SK-N-SH (cell line): ENCODE measurements around the gene MEF2A. TPM values are rescaled to one million over a fixed set of nuclear protein-coding genes. Genes with fewer than 3 reads are reported as not detected.

Source experiments
- CTCF ChIA-PET: fragments of 300-600, 350-600 bp; formaldehyde crosslinking; extraction: SDS; loops from one replicate; lab custom pipeline; 2021; lab: Yijun Ruan, JAX
- POLR2A ChIA-PET: fragments of 350-600 bp; sonication (Branson Sonifier 250); formaldehyde crosslinking; extraction: SDS; loops from one replicate; lab custom pipeline; 2020; ENCODE audit warnings: antibody characterized with exemption, inconsistent platforms; lab: Yijun Ruan, JAX
- DNase-seq: peaks from one replicate; pipeline ENCODE4 v3.0.0; 2012
- H2AFZ ChIP-seq: fragments of 200-600 bp; sonication (generic); 2 replicates; pipeline ENCODE4 v1.8.1; 2016; ENCODE audit warnings: antibody characterized with exemption, mild to moderate bottlenecking, low read depth
- H3F3A ChIP-seq: fragments of 200-600 bp; sonication (generic); replicated peaks from 2 replicates; pipeline ENCODE3; 2016; ENCODE audit warnings: antibody characterized with exemption, mild to moderate bottlenecking; ENCODE audit not compliant: insufficient read depth
- H3K27ac ChIP-seq, 2 experiments: fragments of 200-500 bp in 1 of 2; fragments of 200-600 bp in 1 of 2; sonication (Bioruptor generic) in 1 of 2; sonication (generic), shearing (Covaris generic) in 1 of 2; 2 replicates each; pipeline versions ENCODE4 v1.5.1 to v1.6.1; 2014 to 2016; ENCODE audit warnings: low read depth in 2 of 2, inconsistent platforms in 1 of 2, low read length in 1 of 2, mild to moderate bottlenecking in 1 of 2, mixed read lengths in 1 of 2
- H3K27me3 ChIP-seq: fragments of 200-600 bp; sonication (generic), shearing (Covaris generic); 2 replicates; pipeline ENCODE4 v1.6.1; 2016; ENCODE audit warnings: mixed run types; ENCODE audit not compliant: insufficient read depth
- H3K36me3 ChIP-seq, 2 experiments: fragments of 200-500 bp in 1 of 2; fragments of 200-600 bp in 1 of 2; sonication (Bioruptor generic) in 1 of 2; sonication (generic) in 1 of 2; replicated peaks in 1 of 2; 2 replicates each; pipeline versions ENCODE3 to v1.5.1; 2014 to 2016; ENCODE audit warnings: low read length in 1 of 2, mild to moderate bottlenecking in 1 of 2; ENCODE audit not compliant: insufficient read depth in 2 of 2, control insufficient read depth in 1 of 2
- H3K4me1 ChIP-seq, 2 experiments: fragments of 200-500 bp in 1 of 2; fragments of 200-600 bp in 1 of 2; sonication (Bioruptor generic) in 1 of 2; sonication (generic), shearing (Covaris generic) in 1 of 2; 2 replicates each; pipeline versions ENCODE4 v1.5.1 to v1.6.1; 2014 to 2016; ENCODE audit warnings: low read depth in 1 of 2, low read length in 1 of 2, mixed run types in 1 of 2; ENCODE audit not compliant: insufficient read depth in 2 of 2, control insufficient read depth in 1 of 2
- H3K4me2 ChIP-seq: fragments of 200-600 bp; sonication (generic), shearing (Covaris generic); 2 replicates; pipeline ENCODE4 v1.6.1; 2017; ENCODE audit warnings: mixed run types
- H3K4me3 ChIP-seq, 2 experiments: fragments of 200-500 bp in 1 of 2; fragments of 200-600 bp in 1 of 2; sonication (Bioruptor generic) in 1 of 2; sonication (generic), shearing (Covaris generic) in 1 of 2; 2 replicates each; pipeline versions ENCODE4 v1.5.1 to v1.8.1; 2014 to 2016; ENCODE audit warnings: low read depth in 2 of 2, inconsistent platforms in 1 of 2, low read length in 1 of 2, mild to moderate bottlenecking in 1 of 2, mixed read lengths in 1 of 2, moderate library complexity in 1 of 2
- H3K79me2 ChIP-seq: fragments of 200-600 bp; sonication (generic); 2 replicates; pipeline ENCODE4 v1.8.1; 2017; ENCODE audit warnings: mild to moderate bottlenecking; ENCODE audit not compliant: insufficient read depth
- H3K9ac ChIP-seq: fragments of 200-600 bp; sonication (generic); 2 replicates; pipeline ENCODE4 v1.6.1; 2017; ENCODE audit warnings: mixed run types
- H3K9me2 ChIP-seq: fragments of 200-600 bp; sonication (generic); 2 replicates; pipeline ENCODE4 v1.6.1; 2017; ENCODE audit warnings: mixed run types
- H3K9me3 ChIP-seq: fragments of 200-600 bp; sonication (generic); 2 replicates; pipeline ENCODE4 v1.6.1; 2017; ENCODE audit warnings: mixed run types, mild to moderate bottlenecking, moderate library complexity
- H4K20me1 ChIP-seq: fragments of 200-600 bp; sonication (generic); 2 replicates; pipeline ENCODE4 v1.6.1; 2017; ENCODE audit warnings: mild to moderate bottlenecking, mixed run types; ENCODE audit not compliant: insufficient read depth
- CTCF ChIP-seq: fragments of 200-600 bp; sonication (generic); IDR thresholded peaks from 2 replicates; pipeline ENCODE4 v1.6.1; 2017; ENCODE audit warnings: antibody characterized with exemption, mild to moderate bottlenecking, moderate library complexity
- ELF1 ChIP-seq: IDR thresholded peaks from 2 replicates; pipeline ENCODE4 v1.4.0; 2012
- NFIC ChIP-seq: IDR thresholded peaks from 2 replicates; pipeline ENCODE4 v1.4.0; 2012; ENCODE audit warnings: borderline replicate concordance
- POLR2AphosphoS5 ChIP-seq: IDR thresholded peaks from 2 replicates; pipeline ENCODE4 v1.6.1; 2012; ENCODE audit warnings: low read depth, low read length
- SIN3A ChIP-seq: IDR thresholded peaks from 2 replicates; pipeline ENCODE4 v1.6.1; 2012; ENCODE audit warnings: low read depth, mild to moderate bottlenecking, low read length, moderate library complexity, borderline replicate concordance
- USF2 ChIP-seq: fragments of 150-350 bp; IDR thresholded peaks from 2 replicates; pipeline ENCODE4 v1.6.1; 2017; ENCODE audit warnings: antibody characterized with exemption, low read length, low read depth, borderline replicate concordance
- YY1 ChIP-seq: IDR thresholded peaks from 2 replicates; pipeline ENCODE4 v1.4.0; 2012; ENCODE audit warnings: low read depth, mild to moderate bottlenecking
- WGBS: methylation state at CpG from one replicate; pipeline ENCODE4 v1.1.6; 2017; ENCODE audit warnings: low lambda C conversion rate; 5-methylcytosine and 5-hydroxymethylcytosine counted together
- polyA plus RNA-seq, 3 experiments: library from polyadenylated mRNA; depleted of rRNA; stranded (reverse); fragments of >200 nt; gene quantifications; 2 replicates each; pipeline ENCODE4 v1.2.3, GENCODE V29; 2012
- TF ChIP-seq, protein P1 (sequence below): IDR thresholded peaks from 2 replicates; pipeline ENCODE4 v1.6.1; 2012; ENCODE audit warnings: mild to moderate bottlenecking, low read depth, low read length, moderate library complexity

Gene MEF2A
- polyA plus RNA-seq, 1 of the 3 experiments (the other 2 are of a cell fraction), result 20.9 TPM

GRCh38 chr15:99589801-99590200 lies 24.0 kb downstream of the MEF2A start (continued):
- TF ChIP-seq, protein P1, sequence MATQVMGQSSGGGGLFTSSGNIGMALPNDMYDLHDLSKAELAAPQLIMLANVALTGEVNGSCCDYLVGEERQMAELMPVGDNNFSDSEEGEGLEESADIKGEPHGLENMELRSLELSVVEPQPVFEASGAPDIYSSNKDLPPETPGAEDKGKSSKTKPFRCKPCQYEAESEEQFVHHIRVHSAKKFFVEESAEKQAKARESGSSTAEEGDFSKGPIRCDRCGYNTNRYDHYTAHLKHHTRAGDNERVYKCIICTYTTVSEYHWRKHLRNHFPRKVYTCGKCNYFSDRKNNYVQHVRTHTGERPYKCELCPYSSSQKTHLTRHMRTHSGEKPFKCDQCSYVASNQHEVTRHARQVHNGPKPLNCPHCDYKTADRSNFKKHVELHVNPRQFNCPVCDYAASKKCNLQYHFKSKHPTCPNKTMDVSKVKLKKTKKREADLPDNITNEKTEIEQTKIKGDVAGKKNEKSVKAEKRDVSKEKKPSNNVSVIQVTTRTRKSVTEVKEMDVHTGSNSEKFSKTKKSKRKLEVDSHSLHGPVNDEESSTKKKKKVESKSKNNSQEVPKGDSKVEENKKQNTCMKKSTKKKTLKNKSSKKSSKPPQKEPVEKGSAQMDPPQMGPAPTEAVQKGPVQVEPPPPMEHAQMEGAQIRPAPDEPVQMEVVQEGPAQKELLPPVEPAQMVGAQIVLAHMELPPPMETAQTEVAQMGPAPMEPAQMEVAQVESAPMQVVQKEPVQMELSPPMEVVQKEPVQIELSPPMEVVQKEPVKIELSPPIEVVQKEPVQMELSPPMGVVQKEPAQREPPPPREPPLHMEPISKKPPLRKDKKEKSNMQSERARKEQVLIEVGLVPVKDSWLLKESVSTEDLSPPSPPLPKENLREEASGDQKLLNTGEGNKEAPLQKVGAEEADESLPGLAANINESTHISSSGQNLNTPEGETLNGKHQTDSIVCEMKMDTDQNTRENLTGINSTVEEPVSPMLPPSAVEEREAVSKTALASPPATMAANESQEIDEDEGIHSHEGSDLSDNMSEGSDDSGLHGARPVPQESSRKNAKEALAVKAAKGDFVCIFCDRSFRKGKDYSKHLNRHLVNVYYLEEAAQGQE, result no peak
- TF ChIP-seq YY1 (no peak), USF2 (no peak), ELF1 (no peak)

- H3K4me2 ChIP-seq, result no peak overlapping the region
- peaks cover 100% of the 10 kb centered on the region for H3K79me2 ChIP-seq
- ChIA-PET POLR2A (no interaction called here), CTCF (interaction anchor here (0.7 to 1.1 kb wide), 2 partner anchors 23 to 45 kb away, joined by 3 to 4 read pairs; no protein-coding TSS in a partner anchor)
- H3K27ac ChIP-seq, result no peak overlapping the region
- no peaks in the 10 kb centered on the region for H3K27me3 ChIP-seq
- no peaks in the 10 kb centered on the region for H3K9me2 ChIP-seq
- H3K9ac ChIP-seq, result no peak overlapping the region
- no peak for TF ChIP-seq CTCF
- no peak for TF ChIP-seq NFIC
- no peak for TF ChIP-seq POLR2AphosphoS5
- TF ChIP-seq SIN3A, result no peak
- peaks cover 47% of the 10 kb centered on the region for H4K20me1 ChIP-seq
- peaks cover 6% of the 10 kb centered on the region; the same call in 1 of the 2 replicates for H3K9me3 ChIP-seq
- no peak for DNase-seq
- no peak overlapping the region for H3K4me3 ChIP-seq
- H3F3A ChIP-seq, result no peaks in the 10 kb centered on the region
- H3K4me1 ChIP-seq, result no peaks in the 10 kb centered on the region; a peak in 1 of 4 replicates
- peaks cover 2 to 16% of the 10 kb centered on the region in 2 experiments for H3K36me3 ChIP-seq
- no peak overlapping the region for H2AFZ ChIP-seq
- WGBS, result 94% methylated on average over 2 of the region's 2 CpGs
Measured at GRCh38 chr15:99590913-99591646, 25.3 kb downstream of the MEF2A start.
